ENCODE data around the gene ATE1.

DNA sequence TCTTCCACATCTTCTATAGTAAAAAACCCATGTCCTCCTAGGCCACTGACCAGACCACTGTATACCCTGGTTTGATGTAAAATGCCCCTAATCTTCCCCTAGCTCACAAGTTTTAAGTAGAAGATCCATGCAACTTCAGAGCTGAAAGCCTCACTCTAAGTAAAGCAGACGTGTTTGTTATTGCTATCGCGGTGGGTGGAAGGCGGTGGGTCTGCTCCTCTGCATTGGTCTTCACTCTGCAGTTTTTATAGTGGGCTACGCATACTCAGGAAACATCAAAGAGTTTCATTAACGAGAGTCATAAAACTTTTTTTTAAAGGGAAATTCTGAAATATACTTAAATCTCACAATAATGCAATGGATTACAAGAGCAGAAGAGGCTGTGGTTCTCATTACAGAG is 91.7 kb downstream of the ATE1 start:
- TF ChIP-seq EP300 (IDR thresholded peaks at IDR 0.05): no peak
- no peak for TF ChIP-seq POLR2A (IDR thresholded peaks at IDR 0.05)

Measured in stomach (tissue), 4 donors.